Psoas muscle (tissue), 8 donors: ENCODE measurements around the gene MAP3K9. TPM values are rescaled to one million over a fixed set of nuclear protein-coding genes. Genes with fewer than 3 reads are reported as not detected.
"Not testable (repeated sequence)": the region's sequence is repeated elsewhere in the genome, so short reads cannot be mapped to it uniquely, and the experiment has no call there.

Experiments
- ATAC-seq, 4 donors: fragments of 200-7000 bp; cut with Tn5 transposase; one replicate each; pipeline ENCODE4 v1.9.1; 2020; ENCODE audit warnings: moderate library complexity in 3 of 4, mild to moderate bottlenecking in 2 of 4
- DNase-seq, 2 donors: peaks; one replicate each; pipeline ENCODE4 v3.0.0-alpha.2; 2020
- H3K27ac ChIP-seq: fragments of 200-600 bp; one replicate; pipeline ENCODE4 v1.8.0; 2022
- H3K27me3 ChIP-seq, 3 donors: fragments of 200-600 bp in 1 of 3; one replicate each; pipeline versions ENCODE4 v1.6.1 to v1.8.0; 2013 to 2022; ENCODE audit warnings: low read length in 2 of 3, mild to moderate bottlenecking in 2 of 3, moderate library complexity in 1 of 3; ENCODE audit not compliant: insufficient read depth in 3 of 3
- H3K36me3 ChIP-seq, 2 donors: fragments of 200-600 bp in 1 of 2; one replicate each; pipeline versions ENCODE4 v1.6.1 to v1.8.0; 2013 to 2022; ENCODE audit warnings: low read depth in 1 of 2, mild to moderate bottlenecking in 1 of 2, moderate library complexity in 1 of 2; ENCODE audit not compliant: insufficient read depth in 1 of 2
- H3K4me1 ChIP-seq: fragments of 200-600 bp; one replicate; pipeline ENCODE4 v1.8.0; 2022
- H3K4me3 ChIP-seq: fragments of 200-600 bp; one replicate; pipeline ENCODE4 v1.8.0; 2022; ENCODE audit warnings: mild to moderate bottlenecking
- H3K9me3 ChIP-seq: fragments of 200-600 bp; one replicate; pipeline ENCODE4 v1.8.0; 2022
- WGBS, 3 donors: extraction: QIAGEN DNeasy Blood & Tissue Kit; methylation state at CpG; one replicate each; pipeline versions ENCODE4 v1.1.6 to v1.1.7; 2013; 5-methylcytosine and 5-hydroxymethylcytosine counted together
- intact Hi-C, 2 donors: fragments of 100-400 bp; cut with DNase I; formaldehyde crosslinking; loops; one replicate each; pipeline versions ENCODE4 v1.11.0 to v1.14.2; 2022
- polyA plus RNA-seq, 3 donors: library from polyadenylated mRNA; stranded (reverse); fragments of 200-250 nt; gene quantifications; one replicate each; pipeline ENCODE4 v1.2.3, GENCODE V29; 2013
- total RNA-seq, 4 donors: library from RNA; stranded (reverse); fragmentation: NEBNext Ultra II Directional in 2 of 4; extraction: Animal tissue kit (Norgen Biotek cat#: 25700) in 2 of 4; gene quantifications; one replicate each; pipeline versions ENCODE4 v1.2.1 to v1.2.4, GENCODE V29; 2021 to 2023
- TF ChIP-seq, protein P1 (sequence below): fragments of 200-600 bp; IDR thresholded peaks from one replicate; pipeline ENCODE4 v1.8.0; 2022; ENCODE audit warnings: antibody characterized with exemption
- donor health status: healthy with polysubstance abuse.
- donor health status: DM: no; HTN: no; CAD: no; lungs with moderate emphysema.
- donor health status: Bipolar disorder and iron deficiency.
- donor health status: healthy.
- donor health status: DM: yes; HTN: yes; CAD: no.
- donor health status: DM: no; HTN: no; CAD: no.
- donor health status: DM: no; HTN: no; CAD: no.
- donor health status: DM: yes; HTN: yes; CAD: no.

The MAP3K9 gene
- total and polyA plus RNA-seq, 7 donors, result 0.44 to 4.3 (median 2.1) TPM

DNA sequence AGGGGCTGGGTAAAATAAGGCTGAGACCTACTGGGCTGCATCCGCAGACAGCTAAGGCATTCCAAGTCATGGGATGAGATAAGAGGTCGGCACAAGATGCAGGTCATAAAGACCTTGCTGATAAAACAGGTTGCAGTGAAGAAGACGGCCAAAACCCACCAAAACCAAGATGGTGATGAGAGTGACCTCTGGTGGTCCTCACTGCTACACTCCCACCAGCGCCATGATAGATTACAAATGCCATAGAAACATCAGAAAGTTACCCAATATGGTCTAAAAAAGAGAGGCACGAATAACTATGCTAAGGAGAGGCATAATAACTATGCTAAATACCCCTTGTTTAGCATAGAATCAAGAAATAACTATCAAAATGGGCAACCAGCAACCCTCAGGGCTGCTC lies 46.2 kb upstream of the MAP3K9 start:
- 64 to 76% (median 72%) methylated on average over 5 of the region's 5 CpGs for WGBS, 3 donors
- Histone ChIP-seq H3K4me1 (no peaks in the 10 kb centered on the region), H3K27me3 (no peaks in the 10 kb centered on the region), H3K27ac (no peak overlapping the region), H3K9me3 (no peaks in the 10 kb centered on the region), H3K36me3 (no peaks in the 10 kb centered on the region), H3K4me3 (no peak overlapping the region)
- intact Hi-C loops, result no loop called here
- ATAC-seq, result no peak
- DNase-seq, result no peak
- TF ChIP-seq, protein P1, sequence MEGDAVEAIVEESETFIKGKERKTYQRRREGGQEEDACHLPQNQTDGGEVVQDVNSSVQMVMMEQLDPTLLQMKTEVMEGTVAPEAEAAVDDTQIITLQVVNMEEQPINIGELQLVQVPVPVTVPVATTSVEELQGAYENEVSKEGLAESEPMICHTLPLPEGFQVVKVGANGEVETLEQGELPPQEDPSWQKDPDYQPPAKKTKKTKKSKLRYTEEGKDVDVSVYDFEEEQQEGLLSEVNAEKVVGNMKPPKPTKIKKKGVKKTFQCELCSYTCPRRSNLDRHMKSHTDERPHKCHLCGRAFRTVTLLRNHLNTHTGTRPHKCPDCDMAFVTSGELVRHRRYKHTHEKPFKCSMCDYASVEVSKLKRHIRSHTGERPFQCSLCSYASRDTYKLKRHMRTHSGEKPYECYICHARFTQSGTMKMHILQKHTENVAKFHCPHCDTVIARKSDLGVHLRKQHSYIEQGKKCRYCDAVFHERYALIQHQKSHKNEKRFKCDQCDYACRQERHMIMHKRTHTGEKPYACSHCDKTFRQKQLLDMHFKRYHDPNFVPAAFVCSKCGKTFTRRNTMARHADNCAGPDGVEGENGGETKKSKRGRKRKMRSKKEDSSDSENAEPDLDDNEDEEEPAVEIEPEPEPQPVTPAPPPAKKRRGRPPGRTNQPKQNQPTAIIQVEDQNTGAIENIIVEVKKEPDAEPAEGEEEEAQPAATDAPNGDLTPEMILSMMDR, result no peak

DNA sequence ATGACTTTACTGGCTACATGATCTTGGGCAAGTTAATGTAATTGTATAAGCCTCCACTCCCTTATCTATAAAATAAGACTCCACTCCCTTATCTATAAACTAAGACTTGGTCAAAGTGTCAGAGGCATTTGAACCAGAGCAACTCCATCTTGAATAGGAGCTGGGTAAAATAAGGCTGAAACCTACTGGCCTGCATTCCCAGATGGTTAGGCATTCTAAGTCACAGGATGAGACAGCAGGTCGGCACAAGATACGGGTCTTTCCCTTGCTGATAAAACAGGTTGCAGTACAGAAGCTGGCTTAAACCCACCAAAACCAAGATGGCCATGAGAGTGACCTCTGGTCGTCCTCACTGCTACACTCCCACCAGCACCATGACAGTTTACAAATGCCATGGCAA lies 44.3 kb upstream of the MAP3K9 start:
- H3K27me3 ChIP-seq, intact Hi-C loops, H3K4me3 ChIP-seq, H3K27ac ChIP-seq, H3K4me1 ChIP-seq, H3K9me3 ChIP-seq, DNase-seq, H3K36me3 ChIP-seq, ATAC-seq: not testable (repeated sequence)
- WGBS, 3 donors, result 69 to 86% (median 85%) methylated on average over 3 of the region's 3 CpGs

DNA sequence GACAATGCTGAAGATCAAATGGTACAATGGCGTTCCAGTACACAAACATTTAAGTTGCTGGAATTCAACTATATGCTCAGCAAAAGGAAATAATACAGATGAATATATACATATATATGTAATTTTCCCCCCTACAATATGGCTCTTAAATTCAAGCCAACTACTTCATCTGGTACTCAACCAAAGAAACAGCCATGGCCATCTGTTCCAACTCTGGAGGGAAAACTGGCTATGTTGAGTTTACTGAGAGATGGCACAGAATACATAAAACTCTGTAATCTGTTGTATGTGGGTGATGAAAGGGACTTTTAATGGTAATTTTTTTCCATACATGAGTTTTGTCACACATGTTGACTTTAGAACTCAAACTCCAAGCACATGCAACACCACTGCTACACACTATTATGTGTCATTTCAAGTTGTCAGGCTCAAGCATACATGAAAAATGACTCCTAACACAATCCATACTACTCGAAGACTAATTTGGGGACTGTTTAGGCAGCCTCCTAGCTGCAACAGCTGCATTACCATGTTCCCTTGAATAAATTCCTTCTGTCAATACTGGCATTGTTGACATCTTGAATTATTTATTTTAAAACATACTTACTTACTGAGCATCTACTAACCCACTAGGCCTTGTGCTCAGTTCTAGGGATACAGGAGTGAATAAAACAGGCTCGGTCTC lies 38.2 kb upstream of the MAP3K9 start:
- Histone ChIP-seq H3K36me3 (no peaks in the 10 kb centered on the region), H3K4me3 (no peak overlapping the region), H3K27ac (no peak overlapping the region), H3K9me3 (no peaks in the 10 kb centered on the region), H3K27me3 (peaks cover 0 to 2% (median 0%) of the 10 kb centered on the region in 3 donors), H3K4me1 (no peaks in the 10 kb centered on the region)
- ATAC-seq (no peak), DNase-seq (no peak)
- intact Hi-C loops, result no loop called here
- TF ChIP-seq, protein P1, result no peak
- 75 to 85% (median 76%) methylated on average over 3 of the region's 3 CpGs for WGBS, 3 donors

DNA sequence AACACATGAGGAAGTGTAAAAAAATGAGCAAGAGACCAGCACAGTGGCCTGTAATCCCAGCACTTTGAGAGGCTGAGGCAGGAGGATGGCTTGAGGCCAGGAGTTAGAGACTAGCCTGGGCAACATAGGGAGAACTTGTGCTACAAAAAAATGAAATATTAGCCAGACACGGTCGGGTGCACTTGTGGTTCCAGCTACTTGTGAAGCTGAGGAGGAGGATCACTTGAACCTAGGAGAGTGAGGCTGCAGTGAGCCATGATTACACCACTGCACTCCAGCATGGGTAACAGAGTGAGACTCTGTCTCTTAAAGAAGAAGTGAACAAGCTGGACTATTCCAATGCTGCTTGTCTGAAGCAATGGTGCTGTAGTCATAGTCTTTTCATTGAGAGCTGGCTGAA lies 36.3 kb upstream of the MAP3K9 start:
- DNase-seq (no peak), ATAC-seq (no peak)
- no peak overlapping the region for H3K4me3 ChIP-seq
- no peaks in the 10 kb centered on the region for H3K9me3 ChIP-seq
- H3K27ac ChIP-seq, result no peak overlapping the region
- intact Hi-C loops, result no loop called here
- H3K36me3 ChIP-seq, result no peaks in the 10 kb centered on the region
- peaks cover 0 to 2% (median 0%) of the 10 kb centered on the region in 3 donors for H3K27me3 ChIP-seq
- TF ChIP-seq, protein P1, result no peak
- 49 to 65% (median 50%) methylated on average over 2 of the region's 2 CpGs for WGBS, 3 donors
- no peaks in the 10 kb centered on the region for H3K4me1 ChIP-seq

DNA sequence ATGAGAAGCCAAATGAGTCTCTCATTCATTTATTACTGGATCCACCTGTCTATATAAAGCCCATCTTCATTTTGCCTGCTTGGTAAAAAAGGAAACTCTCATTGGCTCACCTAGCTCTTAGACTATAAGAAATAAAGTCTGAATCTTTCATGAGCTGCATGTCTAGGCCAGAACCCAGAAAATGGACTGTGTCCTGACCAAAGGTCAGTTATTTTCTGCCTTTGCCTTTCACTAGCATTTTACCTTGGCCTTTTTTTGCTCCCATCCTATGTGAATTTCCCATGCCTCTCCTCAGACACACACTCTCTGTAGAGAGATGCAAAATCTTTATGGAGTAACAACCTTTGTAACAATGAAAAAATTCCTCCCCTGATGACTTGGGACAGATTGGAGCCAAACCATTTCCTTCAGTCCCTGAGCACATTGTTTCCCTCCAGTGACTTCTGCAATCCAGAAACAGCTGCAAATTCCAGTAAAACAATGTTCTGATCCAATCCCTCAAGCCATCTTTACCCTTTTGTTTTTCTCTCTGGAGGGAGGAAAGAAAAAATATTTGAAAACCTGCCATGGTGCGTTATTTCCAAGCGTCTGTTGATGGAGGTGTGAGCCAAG lies 33.6 kb upstream of the MAP3K9 start:
- ATAC-seq (no peak), DNase-seq (no peak)
- no peak overlapping the region for H3K4me3 ChIP-seq
- H3K9me3 ChIP-seq, result no peaks in the 10 kb centered on the region
- H3K4me1 ChIP-seq, result no peaks in the 10 kb centered on the region
- peaks cover 0 to 2% (median 0%) of the 10 kb centered on the region in 3 donors for H3K27me3 ChIP-seq
- H3K27ac ChIP-seq, result no peak overlapping the region
- H3K36me3 ChIP-seq, result no peaks in the 10 kb centered on the region
- 15 to 19% (median 18%) methylated on average over 2 of the region's 2 CpGs for WGBS, 3 donors
- TF ChIP-seq, protein P1, result no peak
- intact Hi-C loops, result no loop called here
